Epithelial cell of esophagus (primary cell): ENCODE results near the gene MPZL3.
A peak's percentile ranks its signal among the peaks of the same experiment; 100 is the strongest.

Experiments used
- DNase-seq: peaks from one replicate; pipeline ENCODE4 v3.0.0; 2010; ENCODE audit warnings: low read depth
- H3K4me3 ChIP-seq: 2 replicates; pipeline ENCODE4 v1.5.1; 2011; ENCODE audit warnings: mild to moderate bottlenecking, low read length, control low read depth
- CTCF ChIP-seq: IDR thresholded peaks from 2 replicates; pipeline ENCODE4 v1.5.1; 2011; ENCODE audit warnings: low read depth, mild to moderate bottlenecking, low read length, control low read depth, inconsistent platforms; ENCODE audit not compliant: insufficient read depth; ENCODE audit errors: missing control alignments

Gene MPZL3

GRCh38 chr11:118240999-118241763 is 11.0 kb downstream of the MPZL3 start:
- DNase-seq: peak; percentile 92
- TF ChIP-seq CTCF: no peak
- no peak overlapping the region for H3K4me3 ChIP-seq

GRCh38 chr11:118239509-118240205 is 12.5 kb downstream of the MPZL3 start:
- H3K4me3 ChIP-seq: no peak overlapping the region
- no peak for DNase-seq
- TF ChIP-seq CTCF: no peak

DNA sequence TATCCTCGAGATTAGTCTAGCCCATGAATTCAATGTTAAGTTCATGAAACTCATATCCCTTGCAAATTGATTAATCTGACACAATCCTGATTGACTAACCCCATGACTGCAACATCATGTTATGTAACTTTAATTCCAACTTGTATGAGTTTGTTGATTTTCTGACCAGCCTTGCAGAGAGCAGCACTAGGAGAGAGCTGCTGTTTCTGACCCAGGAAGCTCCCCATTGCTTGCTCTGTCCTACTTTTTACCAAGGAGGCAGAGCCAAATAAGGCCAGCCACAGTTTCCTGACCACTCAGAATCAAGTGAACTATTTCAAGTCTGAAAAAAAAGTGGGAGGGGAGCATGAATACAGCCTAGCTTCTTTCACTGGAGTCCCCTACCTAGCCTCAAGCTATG is 13.2 kb downstream of the MPZL3 start:
- peak; percentile 46 for DNase-seq
- no peak overlapping the region for H3K4me3 ChIP-seq

GRCh38 chr11:118238421-118238820 is 13.7 kb downstream of the MPZL3 start:
- TF ChIP-seq CTCF: no peak
- no peak overlapping the region for H3K4me3 ChIP-seq
- peak; percentile 74 for DNase-seq

More for the DNA sequence above, 13.2 kb downstream of the MPZL3 start:
- no peak for TF ChIP-seq CTCF

DNA sequence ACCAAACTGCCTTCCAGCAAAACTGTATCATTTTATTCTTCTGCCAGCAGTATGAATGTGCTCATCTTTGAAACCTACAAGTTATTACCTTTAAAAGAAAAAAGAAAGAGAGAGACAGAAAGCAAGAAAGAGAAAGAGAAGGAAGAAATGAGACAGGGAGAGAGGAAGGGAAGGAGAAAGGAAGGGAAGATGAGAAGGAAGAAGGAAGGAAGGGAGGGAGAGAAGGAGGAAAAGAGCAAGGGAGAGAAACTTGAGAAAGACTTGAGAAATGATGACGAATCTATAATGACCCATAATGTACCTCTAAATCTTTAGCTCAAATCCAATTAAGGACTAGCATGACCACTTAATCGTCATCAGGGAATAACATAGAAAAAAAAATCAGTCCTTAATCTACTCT is 16.0 kb downstream of the MPZL3 start:
- no peak overlapping the region for H3K4me3 ChIP-seq
- no peak for TF ChIP-seq CTCF
- no peak for DNase-seq

GRCh38 chr11:118234833-118235232 is 17.3 kb downstream of the MPZL3 start:
- no peak overlapping the region for H3K4me3 ChIP-seq
- no peak for DNase-seq
- TF ChIP-seq CTCF: no peak
